Measurements from ENCODE around the gene PCDHGB5. TPM values are rescaled to one million over a fixed set of nuclear protein-coding genes. Genes with fewer than 3 reads are reported as not detected.

The PCDHGB5 gene
- total and polyA plus RNA-seq, 2 experiments from 2014 or later = 0.17 to 0.30 TPM

DNA sequence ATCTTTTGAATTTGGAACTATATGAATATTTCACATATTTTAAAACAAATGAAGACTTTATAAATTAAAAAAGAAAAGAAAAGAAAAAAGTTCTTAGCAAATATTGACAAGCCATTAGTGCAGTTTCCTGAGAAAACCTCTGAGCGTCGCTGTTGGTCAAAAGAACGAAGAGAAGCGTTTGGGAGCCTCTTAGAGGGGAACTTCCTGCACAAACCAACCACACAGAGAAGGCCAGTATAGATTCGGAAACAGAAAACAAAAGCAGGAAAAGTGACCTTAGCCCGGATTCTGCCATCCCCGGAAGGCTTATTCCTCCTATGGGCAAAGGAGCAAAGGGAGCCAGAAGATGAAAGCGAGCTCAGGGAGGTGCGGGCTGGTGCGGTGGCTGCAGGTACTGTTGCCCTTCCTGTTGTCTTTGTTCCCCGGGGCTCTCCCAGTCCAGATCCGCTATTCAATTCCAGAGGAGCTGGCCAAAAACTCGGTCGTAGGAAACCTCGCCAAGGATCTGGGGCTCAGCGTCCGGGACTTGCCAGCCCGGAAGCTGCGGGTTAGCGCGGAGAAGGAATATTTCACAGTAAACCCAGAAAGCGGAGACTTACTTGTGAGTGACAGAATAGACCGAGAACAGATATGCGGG is 37.8 kb upstream of the PCDHGB5 start, which contains the start of gene PCDHGB2:
PCDHGB2 (plus strand) TSS at position 205 of the 637 bp plus-strand sequence; CDS start at position 347, 142 bp downstream.
- Histone ChIP-seq H3K4me3 (no peak within 1 kb of the TSS), H3K9me2 (replicated peaks; ENCODE audit: insufficient read depth) (no peaks in the 10 kb centered on the region), H4K20me1 (ENCODE audit: insufficient read depth, poor library complexity, severe bottlenecking) (no peaks in the 10 kb centered on the region), H3K36me3 (replicated peaks; ENCODE audit: insufficient read depth, low read depth) (no peaks in the 10 kb centered on the region), H2AFZ (no peak within 1 kb of the TSS), H3K27ac (no peak within 1 kb of the TSS), H3K27me3 (no peaks in the 10 kb centered on the region), H3K9me3 (ENCODE audit: low read depth) (peaks cover 5% of the 10 kb centered on the region), H3K79me2 (no peaks in the 10 kb centered on the region), H3K4me1 (ENCODE audit: insufficient read depth) (no peaks in the 10 kb centered on the region), H3K4me2 (no peak within 1 kb of the TSS)
- TF ChIP-seq EZH2phosphoT487 (IDR thresholded peaks at IDR 0.05; ENCODE audit: low read depth, severe bottlenecking, unreplicated experiment) = no peak
- TF ChIP-seq, protein P1, sequence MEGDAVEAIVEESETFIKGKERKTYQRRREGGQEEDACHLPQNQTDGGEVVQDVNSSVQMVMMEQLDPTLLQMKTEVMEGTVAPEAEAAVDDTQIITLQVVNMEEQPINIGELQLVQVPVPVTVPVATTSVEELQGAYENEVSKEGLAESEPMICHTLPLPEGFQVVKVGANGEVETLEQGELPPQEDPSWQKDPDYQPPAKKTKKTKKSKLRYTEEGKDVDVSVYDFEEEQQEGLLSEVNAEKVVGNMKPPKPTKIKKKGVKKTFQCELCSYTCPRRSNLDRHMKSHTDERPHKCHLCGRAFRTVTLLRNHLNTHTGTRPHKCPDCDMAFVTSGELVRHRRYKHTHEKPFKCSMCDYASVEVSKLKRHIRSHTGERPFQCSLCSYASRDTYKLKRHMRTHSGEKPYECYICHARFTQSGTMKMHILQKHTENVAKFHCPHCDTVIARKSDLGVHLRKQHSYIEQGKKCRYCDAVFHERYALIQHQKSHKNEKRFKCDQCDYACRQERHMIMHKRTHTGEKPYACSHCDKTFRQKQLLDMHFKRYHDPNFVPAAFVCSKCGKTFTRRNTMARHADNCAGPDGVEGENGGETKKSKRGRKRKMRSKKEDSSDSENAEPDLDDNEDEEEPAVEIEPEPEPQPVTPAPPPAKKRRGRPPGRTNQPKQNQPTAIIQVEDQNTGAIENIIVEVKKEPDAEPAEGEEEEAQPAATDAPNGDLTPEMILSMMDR (IDR thresholded peaks at IDR 0.05; ENCODE audit: poor library complexity) = no peak
- no peak for TF ChIP-seq EZH2 (IDR thresholded peaks at IDR 0.05; ENCODE audit: borderline replicate concordance)
- no peak for DNase-seq (ENCODE audit: low spot score)
- WGBS (ENCODE audit: low lambda C conversion rate, missing lambda C conversion rate) = 80% methylated on average over 24 of the region's 24 CpGs

DNA sequence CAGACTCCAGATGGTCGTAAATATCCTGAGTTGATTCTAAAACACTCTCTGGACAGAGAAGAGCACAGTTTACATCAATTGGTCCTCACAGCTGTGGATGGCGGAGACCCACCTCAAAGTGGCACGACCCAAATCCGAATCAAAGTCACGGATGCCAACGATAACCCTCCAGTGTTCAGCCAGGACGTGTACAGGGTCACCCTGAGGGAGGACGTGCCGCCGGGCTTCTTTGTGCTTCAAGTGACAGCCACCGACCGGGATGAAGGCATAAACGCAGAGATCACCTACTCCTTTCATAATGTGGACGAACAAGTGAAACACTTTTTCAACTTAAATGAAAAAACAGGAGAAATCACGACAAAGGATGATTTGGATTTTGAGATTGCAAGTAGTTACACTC is 37.1 kb upstream of the PCDHGB5 start:
- Histone ChIP-seq H3K4me2 (no peak overlapping the region), H3K4me1 (ENCODE audit: insufficient read depth) (no peaks in the 10 kb centered on the region), H3K79me2 (no peaks in the 10 kb centered on the region), H3K27ac (no peak overlapping the region), H4K20me1 (ENCODE audit: insufficient read depth, poor library complexity, severe bottlenecking) (no peaks in the 10 kb centered on the region), H3K9me2 (replicated peaks; ENCODE audit: insufficient read depth) (no peaks in the 10 kb centered on the region), H3K36me3 (replicated peaks; ENCODE audit: insufficient read depth, low read depth) (no peaks in the 10 kb centered on the region), H3K4me3 (no peak overlapping the region), H3K27me3 (no peaks in the 10 kb centered on the region), H3K9me3 (ENCODE audit: low read depth) (peaks cover 5% of the 10 kb centered on the region), H2AFZ (no peak overlapping the region)
- 91% methylated on average over 15 of the region's 15 CpGs for WGBS (ENCODE audit: low lambda C conversion rate, missing lambda C conversion rate)
- TF ChIP-seq, protein P1 (IDR thresholded peaks at IDR 0.05; ENCODE audit: poor library complexity) = no peak
- TF ChIP-seq EZH2phosphoT487 (IDR thresholded peaks at IDR 0.05; ENCODE audit: low read depth, severe bottlenecking, unreplicated experiment) (no peak), EZH2 (IDR thresholded peaks at IDR 0.05; ENCODE audit: borderline replicate concordance) (no peak)
- no peak for DNase-seq (ENCODE audit: low spot score)

DNA sequence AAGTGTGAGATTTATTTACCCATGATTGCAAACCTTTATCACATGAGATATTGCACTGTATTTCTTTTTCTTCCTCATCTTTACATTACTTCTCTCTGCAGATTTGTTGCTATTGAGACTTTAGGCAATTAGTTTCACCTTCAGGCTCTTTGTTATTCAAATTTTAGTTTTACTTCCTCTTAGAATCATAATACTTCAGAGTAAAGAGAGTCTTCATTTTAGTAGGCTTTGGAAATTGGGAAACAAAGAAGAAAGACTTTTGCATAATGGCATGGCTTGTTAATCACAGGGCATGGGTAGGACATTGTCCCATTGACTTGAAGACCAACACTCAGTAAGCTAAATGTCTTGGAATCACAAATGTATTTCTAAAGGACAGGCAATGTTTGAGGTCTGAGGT is 35.0 kb upstream of the PCDHGB5 start:
- H2AFZ ChIP-seq = no peak overlapping the region
- H3K9me3 ChIP-seq (ENCODE audit: low read depth) = peaks cover 5% of the 10 kb centered on the region
- H3K4me2 ChIP-seq = no peak overlapping the region
- H3K79me2 ChIP-seq = no peaks in the 10 kb centered on the region
- no peaks in the 10 kb centered on the region for H3K36me3 ChIP-seq (replicated peaks; ENCODE audit: insufficient read depth, low read depth)
- no peaks in the 10 kb centered on the region for H3K27me3 ChIP-seq
- H3K27ac ChIP-seq = no peak overlapping the region
- no peak for DNase-seq (ENCODE audit: low spot score)
- H3K9me2 ChIP-seq (replicated peaks; ENCODE audit: insufficient read depth) = no peaks in the 10 kb centered on the region
- H3K4me1 ChIP-seq (ENCODE audit: insufficient read depth) = no peaks in the 10 kb centered on the region
- H4K20me1 ChIP-seq (ENCODE audit: insufficient read depth, poor library complexity, severe bottlenecking) = no peaks in the 10 kb centered on the region
- TF ChIP-seq EZH2phosphoT487 (IDR thresholded peaks at IDR 0.05; ENCODE audit: low read depth, severe bottlenecking, unreplicated experiment) (no peak), EZH2 (IDR thresholded peaks at IDR 0.05; ENCODE audit: borderline replicate concordance) (no peak)
- TF ChIP-seq, protein P1 (IDR thresholded peaks at IDR 0.05; ENCODE audit: poor library complexity) = no peak
- no peak overlapping the region for H3K4me3 ChIP-seq
